K562 (cell line): ENCODE results near the gene PGAP3. TPM values are rescaled to one million over a fixed set of nuclear protein-coding genes. Genes with fewer than 3 reads are reported as not detected.

ENCODE experiments used
- ARNT ChIP-seq, 2 experiments: fragments of 450-650 bp; IDR thresholded peaks; 2 replicates each; pipeline ENCODE4 v1.6.1; 2016; ENCODE audit warnings: mild to moderate bottlenecking in 1 of 2
- CTBP1 ChIP-seq: fragments of 450-650 bp; IDR thresholded peaks from 2 replicates; pipeline ENCODE4 v1.6.1; 2016; ENCODE audit warnings: borderline replicate concordance
- DIDO1 ChIP-seq: fragments of 450-650 bp; IDR thresholded peaks from 2 replicates; pipeline ENCODE4 v1.6.1; 2016; ENCODE audit warnings: low read depth, missing biosample characterization, missing genetic modification characterization
- E4F1 ChIP-seq: fragments of 250-450 bp; sonication (Bioruptor Pico); IDR thresholded peaks from 2 replicates; pipeline ENCODE4 v1.5.0; 2021; ENCODE audit warnings: mild to moderate bottlenecking, borderline replicate concordance
- FOS ChIP-seq: IDR thresholded peaks from 3 replicates; pipeline ENCODE4 v1.6.1; 2011; ENCODE audit not compliant: insufficient read length; ENCODE audit errors: extremely low read depth
- FOXJ3 ChIP-seq: sonication (generic); formaldehyde crosslinking; IDR thresholded peaks from 2 replicates; pipeline ENCODE4 v1.4.0; 2020; ENCODE audit warnings: mild to moderate bottlenecking, missing genetic modification reagents
- HDGF ChIP-seq: fragments of 450-650 bp; IDR thresholded peaks from 2 replicates; pipeline ENCODE4 v1.6.1; 2016
- HOMEZ ChIP-seq: fragments of 250-450 bp; sonication (Bioruptor Pico); IDR thresholded peaks from 2 replicates; pipeline ENCODE4 v1.4.0; 2020; ENCODE audit warnings: mild to moderate bottlenecking, moderate library complexity
- ILF3 ChIP-seq: fragments of 450-650 bp; IDR thresholded peaks from 2 replicates; pipeline ENCODE4 v1.6.1; 2018; ENCODE audit warnings: antibody characterized with exemption, mild to moderate bottlenecking, moderate library complexity, borderline replicate concordance
- RFX5 ChIP-seq: IDR thresholded peaks from 2 replicates; pipeline ENCODE4 v1.6.1; 2011; ENCODE audit warnings: low read depth, mild to moderate bottlenecking, improper control_type of control experiment, low read length
- TCF15 ChIP-seq: fragments of 250-450 bp; sonication (Bioruptor Pico); IDR thresholded peaks from 2 replicates; pipeline ENCODE4 v1.8.0; 2022; ENCODE audit warnings: moderate library complexity, mild to moderate bottlenecking, inconsistent platforms
- U2AF2 ChIP-seq: fragments of 200-400 bp; formaldehyde crosslinking; optimal IDR thresholded peaks from 2 replicates; pipeline ENCODE3; 2017; ENCODE audit warnings: low read depth, mild to moderate bottlenecking, low read length
- ZBTB17 ChIP-seq: fragments of 450-650 bp; formaldehyde crosslinking; IDR thresholded peaks from 2 replicates; pipeline ENCODE4 v1.4.0; 2020; ENCODE audit warnings: mild to moderate bottlenecking
- ZNF24 ChIP-seq: fragments of 450-650 bp; IDR thresholded peaks from 2 replicates; pipeline ENCODE4 v1.6.1; 2016
- ZNF583 ChIP-seq: fragments of 250-450 bp; sonication (Bioruptor Pico); IDR thresholded peaks from 2 replicates; pipeline ENCODE4 v1.4.0; 2020
- ZNF717 ChIP-seq: fragments of 250-450 bp; sonication (Bioruptor Pico); IDR thresholded peaks from 2 replicates; pipeline ENCODE4 v1.5.0; 2021
- ZNF780A ChIP-seq: fragments of 250-450 bp; sonication (Bioruptor Pico); IDR thresholded peaks from 2 replicates; pipeline ENCODE4 v1.5.0; 2021; ENCODE audit warnings: mild to moderate bottlenecking
- ZNF785 ChIP-seq: fragments of 250-450 bp; sonication (Bioruptor Pico); IDR thresholded peaks from 2 replicates; pipeline ENCODE4 v1.4.0; 2020; ENCODE audit warnings: mild to moderate bottlenecking
- ZNF830 ChIP-seq: fragments of 250-450 bp; sonication (Bioruptor Pico); IDR thresholded peaks from 2 replicates; pipeline ENCODE4 v1.5.0; 2021; ENCODE audit warnings: mild to moderate bottlenecking
- polyA plus RNA-seq, 8 experiments: library from polyadenylated mRNA; depleted of rRNA in 4 of 8; stranded (reverse) in 5 of 8; unstranded in 3 of 8; fragments of >200 nt; fragmentation: Nextera tagmentation in 2 of 8; fragmentation: Illumina TruSeq in 1 of 8; extraction: Ambion mirVana in 2 of 8; extraction: Trizol in 1 of 8; gene quantifications; 2 replicates each; pipeline versions ENCODE4 v1.2.1 to v1.2.3, GENCODE V29; 2011 to 2014; ENCODE audit warnings: inconsistent platforms in 1 of 8, missing spikeins in 1 of 8
- total RNA-seq, 7 experiments: library from RNA; depleted of rRNA in 6 of 7; stranded (reverse); fragments of >200 nt in 6 of 7; fragmentation: Illumina TruSeq in 2 of 7; extraction: Trizol in 2 of 7; gene quantifications; 2 replicates each; pipeline versions ENCODE4 v1.2.1 to v1.2.3, GENCODE V29; 2011 to 2021; ENCODE audit warnings: low replicate concordance in 1 of 7
- TF ChIP-seq, protein P1 (sequence below): IDR thresholded peaks from 2 replicates; pipeline ENCODE4 v1.6.1; 2012; ENCODE audit warnings: low read depth, low read length, improper control_type of control experiment, borderline replicate concordance
- TF ChIP-seq, protein P2 (sequence below): fragments of 250-450 bp; sonication (Bioruptor Pico); IDR thresholded peaks from 2 replicates; pipeline ENCODE4 v1.8.0; 2022; ENCODE audit warnings: inconsistent platforms, mild to moderate bottlenecking, moderate library complexity, borderline replicate concordance

Gene PGAP3
- total and polyA plus RNA-seq, 9 of the 15 experiments (the other 6 are each of a cell fraction or from before 2014, with no cell fraction given), result 0.38 to 9.4 (median 4.5) TPM

- TF ChIP-seq DIDO1 (tag), result no peak
- no peak for TF ChIP-seq HOMEZ
- no peak for TF ChIP-seq TCF15 (CRISPR knock-in tag)
- TF ChIP-seq FOS, result no peak
- no peak for TF ChIP-seq ZNF785
- TF ChIP-seq U2AF2, result no peak
- no peak for TF ChIP-seq ZNF717 (CRISPR knock-in tag)
- TF ChIP-seq ZNF780A (CRISPR knock-in tag), result no peak
- TF ChIP-seq FOXJ3 (CRISPR knock-in tag), result no peak
- no peak for TF ChIP-seq E4F1 (CRISPR knock-in tag)
- peak; percentile 52 for TF ChIP-seq ZNF583 (CRISPR knock-in tag)
- TF ChIP-seq HDGF, result no peak
- TF ChIP-seq, protein P1, sequence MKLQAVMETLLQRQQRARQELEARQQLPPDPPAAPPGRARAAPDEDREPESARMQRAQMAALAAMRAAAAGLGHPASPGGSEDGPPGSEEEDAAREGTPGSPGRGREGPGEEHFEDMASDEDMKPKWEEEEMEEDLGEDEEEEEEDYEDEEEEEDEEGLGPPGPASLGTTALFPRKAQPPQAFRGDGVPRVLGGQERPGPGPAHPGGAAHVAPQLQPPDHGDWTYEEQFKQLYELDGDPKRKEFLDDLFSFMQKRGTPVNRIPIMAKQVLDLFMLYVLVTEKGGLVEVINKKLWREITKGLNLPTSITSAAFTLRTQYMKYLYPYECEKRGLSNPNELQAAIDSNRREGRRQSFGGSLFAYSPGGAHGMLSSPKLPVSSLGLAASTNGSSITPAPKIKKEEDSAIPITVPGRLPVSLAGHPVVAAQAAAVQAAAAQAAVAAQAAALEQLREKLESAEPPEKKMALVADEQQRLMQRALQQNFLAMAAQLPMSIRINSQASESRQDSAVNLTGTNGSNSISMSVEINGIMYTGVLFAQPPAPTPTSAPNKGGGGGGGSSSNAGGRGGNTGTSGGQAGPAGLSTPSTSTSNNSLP, result no peak
- no peak for TF ChIP-seq RFX5
- TF ChIP-seq ZNF830 (CRISPR knock-in tag), result no peak
- TF ChIP-seq ARNT (IDR thresholded peaks at IDR 0.05), result peak in 1 of 2 experiments; percentile 30; a peak in 1 of 4 replicates
- peak; percentile 96 for TF ChIP-seq CTBP1
- TF ChIP-seq ZNF24, result peak; percentile 79
- 0 out of 2 replicates have a peak, but pooled peaks have one; percentile 38 for TF ChIP-seq ZBTB17 (CRISPR knock-in tag)
- TF ChIP-seq, protein P2, sequence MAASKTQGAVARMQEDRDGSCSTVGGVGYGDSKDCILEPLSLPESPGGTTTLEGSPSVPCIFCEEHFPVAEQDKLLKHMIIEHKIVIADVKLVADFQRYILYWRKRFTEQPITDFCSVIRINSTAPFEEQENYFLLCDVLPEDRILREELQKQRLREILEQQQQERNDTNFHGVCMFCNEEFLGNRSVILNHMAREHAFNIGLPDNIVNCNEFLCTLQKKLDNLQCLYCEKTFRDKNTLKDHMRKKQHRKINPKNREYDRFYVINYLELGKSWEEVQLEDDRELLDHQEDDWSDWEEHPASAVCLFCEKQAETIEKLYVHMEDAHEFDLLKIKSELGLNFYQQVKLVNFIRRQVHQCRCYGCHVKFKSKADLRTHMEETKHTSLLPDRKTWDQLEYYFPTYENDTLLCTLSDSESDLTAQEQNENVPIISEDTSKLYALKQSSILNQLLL (CRISPR knock-in tag), result no peak
- TF ChIP-seq ILF3, result no peak; the same call in 1 of the 2 replicates
Measured at GRCh38 chr17:39667945-39668924, 19.6 kb downstream of the PGAP3 start, which contains the start of gene PNMT (continued).
